NT2/D1 (cell line): Measurements from ENCODE around the gene CHST15.

Source experiments
- DNase-seq: peaks from one replicate; pipeline ENCODE4 v3.0.0-alpha.2; 2011; ENCODE audit warnings: low read depth, low spot score
- H3K27me3 ChIP-seq: 2 replicates; pipeline ENCODE4 v1.6.0; 2011; ENCODE audit warnings: mild to moderate bottlenecking; ENCODE audit not compliant: insufficient read length, insufficient read depth
- H3K36me3 ChIP-seq: 2 replicates; pipeline ENCODE4 v1.6.1; 2011; ENCODE audit warnings: mild to moderate bottlenecking, low read length, mixed read lengths; ENCODE audit not compliant: insufficient read depth, insufficient read length
- H3K4me1 ChIP-seq: 2 replicates; pipeline ENCODE4 v1.5.1; 2011; ENCODE audit not compliant: insufficient read depth, insufficient read length
- H3K4me3 ChIP-seq: 2 replicates; pipeline ENCODE4 v1.5.1; 2011; ENCODE audit warnings: low read depth; ENCODE audit not compliant: insufficient read length
- H3K9ac ChIP-seq: 2 replicates; pipeline ENCODE4 v1.6.0; 2011; ENCODE audit warnings: low read depth; ENCODE audit not compliant: insufficient read length
- H3K9me3 ChIP-seq: 2 replicates; pipeline ENCODE4 v1.5.1; 2011; ENCODE audit warnings: mild to moderate bottlenecking, low read length; ENCODE audit not compliant: insufficient read depth
- SUZ12 ChIP-seq: IDR thresholded peaks from 2 replicates; pipeline ENCODE4 v1.6.1; 2011; ENCODE audit not compliant: insufficient read length, insufficient read depth; ENCODE audit errors: extremely low read depth
- YY1 ChIP-seq: IDR thresholded peaks from 2 replicates; pipeline ENCODE4 v1.6.1; 2011; ENCODE audit not compliant: insufficient read length, insufficient read depth
- ZNF274 ChIP-seq: IDR thresholded peaks from 2 replicates; pipeline ENCODE4 v1.6.1; 2011; ENCODE audit warnings: mild to moderate bottlenecking, low read depth, low read length

CHST15 gene

GRCh38 chr10:124010024-124010423 lies 83.4 kb downstream of the CHST15 start:
- H3K9ac ChIP-seq, result no peak overlapping the region
- no peak for DNase-seq
- H3K4me1 ChIP-seq, result peaks cover 7% of the 10 kb centered on the region
- H3K4me3 ChIP-seq, result no peak overlapping the region
- peaks cover 54% of the 10 kb centered on the region for H3K36me3 ChIP-seq
- no peaks in the 10 kb centered on the region for H3K27me3 ChIP-seq
- TF ChIP-seq SUZ12 (no peak), ZNF274 (no peak), YY1 (no peak)
- no peaks in the 10 kb centered on the region for H3K9me3 ChIP-seq

GRCh38 chr10:124009231-124010015 lies 84.0 kb downstream of the CHST15 start:
- Histone ChIP-seq H3K4me1 (peaks cover 7% of the 10 kb centered on the region), H3K36me3 (peaks cover 51% of the 10 kb centered on the region), H3K4me3 (no peak overlapping the region), H3K27me3 (no peaks in the 10 kb centered on the region), H3K9ac (no peak overlapping the region), H3K9me3 (no peaks in the 10 kb centered on the region)
- DNase-seq, result no peak
- TF ChIP-seq YY1, result no peak
- TF ChIP-seq SUZ12, result no peak
- no peak for TF ChIP-seq ZNF274

DNA sequence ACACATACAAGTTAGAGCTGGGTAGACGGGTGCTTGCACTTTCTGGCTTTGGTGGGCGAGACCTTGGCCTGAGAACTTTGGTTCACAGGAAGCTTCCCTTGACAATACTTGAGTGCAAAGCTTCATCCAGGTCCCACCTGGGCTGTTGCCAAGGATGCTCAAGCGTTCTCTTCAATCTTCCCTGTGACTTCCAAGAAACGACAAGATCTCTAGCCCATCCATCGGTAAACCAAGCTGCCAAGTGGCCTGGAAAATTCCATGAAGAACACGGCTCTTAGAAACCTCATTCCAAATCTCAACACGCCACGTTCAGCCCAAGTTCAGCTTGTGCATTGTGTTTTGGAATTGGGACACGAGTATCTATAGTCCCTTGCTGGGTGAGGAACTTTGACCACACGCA lies 84.7 kb downstream of the CHST15 start:
- no peak for DNase-seq
- H3K9me3 ChIP-seq, result no peaks in the 10 kb centered on the region
- H3K27me3 ChIP-seq, result no peaks in the 10 kb centered on the region
- no peak overlapping the region for H3K9ac ChIP-seq
- H3K4me3 ChIP-seq, result no peak overlapping the region
- no peak for TF ChIP-seq ZNF274
- TF ChIP-seq SUZ12, result no peak
- TF ChIP-seq YY1, result no peak
- peaks cover 7% of the 10 kb centered on the region for H3K4me1 ChIP-seq
- H3K36me3 ChIP-seq, result peaks cover 51% of the 10 kb centered on the region

GRCh38 chr10:124008187-124008586 lies 85.2 kb downstream of the CHST15 start:
- no peak for DNase-seq
- no peaks in the 10 kb centered on the region for H3K9me3 ChIP-seq
- H3K4me3 ChIP-seq, result no peak overlapping the region
- H3K9ac ChIP-seq, result no peak overlapping the region
- no peaks in the 10 kb centered on the region for H3K27me3 ChIP-seq
- no peak for TF ChIP-seq YY1
- no peak for TF ChIP-seq ZNF274
- no peak for TF ChIP-seq SUZ12
- peaks cover 51% of the 10 kb centered on the region for H3K36me3 ChIP-seq
- peaks cover 7% of the 10 kb centered on the region for H3K4me1 ChIP-seq

- no peak for DNase-seq
- H3K27me3 ChIP-seq, result no peaks in the 10 kb centered on the region
- H3K36me3 ChIP-seq, result peaks cover 51% of the 10 kb centered on the region
- no peak overlapping the region for H3K9ac ChIP-seq
- no peaks in the 10 kb centered on the region for H3K9me3 ChIP-seq
- TF ChIP-seq YY1 (no peak), SUZ12 (no peak), ZNF274 (no peak)
- no peak overlapping the region for H3K4me3 ChIP-seq
- H3K4me1 ChIP-seq, result peaks cover 7% of the 10 kb centered on the region
Measured at GRCh38 chr10:124007773-124008145, 85.6 kb downstream of the CHST15 start.

DNA sequence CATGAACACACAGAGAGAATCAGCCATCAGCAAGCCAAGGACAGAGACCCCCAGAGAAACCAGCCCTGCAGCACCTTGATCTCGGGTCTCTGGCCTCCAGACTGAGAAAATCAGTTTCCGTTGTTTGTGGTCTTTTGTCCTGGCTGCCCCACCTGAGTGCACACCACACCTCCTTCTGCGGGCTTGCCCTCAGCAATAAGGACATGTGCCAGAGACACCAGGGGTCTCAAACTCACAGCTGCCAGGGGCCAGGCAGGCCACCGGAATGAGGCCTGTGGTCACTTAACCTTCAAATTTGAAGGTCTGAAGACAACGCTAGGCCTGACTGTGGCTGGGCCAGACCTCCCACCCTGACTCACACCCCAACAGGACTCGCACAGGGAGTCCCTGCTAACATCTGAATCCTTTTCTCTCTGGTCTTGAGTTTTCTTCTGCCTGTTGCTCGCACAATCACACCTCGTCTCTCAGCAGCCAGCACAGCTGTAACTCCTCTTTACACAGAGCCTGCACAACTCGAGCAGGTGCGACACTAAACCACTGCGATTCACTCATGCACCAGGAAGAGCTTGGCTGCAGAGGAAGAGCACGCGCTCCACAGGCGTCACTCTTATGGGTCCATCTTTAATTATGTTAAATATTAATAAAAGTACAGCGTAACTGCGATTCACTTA lies 86.2 kb downstream of the CHST15 start:
- DNase-seq, result no peak
- no peaks in the 10 kb centered on the region for H3K27me3 ChIP-seq
- H3K9ac ChIP-seq, result no peak overlapping the region
- no peaks in the 10 kb centered on the region for H3K9me3 ChIP-seq
- H3K4me1 ChIP-seq, result peaks cover 7% of the 10 kb centered on the region
- H3K36me3 ChIP-seq, result peaks cover 50% of the 10 kb centered on the region
- TF ChIP-seq YY1, result no peak
- no peak for TF ChIP-seq ZNF274
- no peak for TF ChIP-seq SUZ12
- no peak overlapping the region for H3K4me3 ChIP-seq

DNA sequence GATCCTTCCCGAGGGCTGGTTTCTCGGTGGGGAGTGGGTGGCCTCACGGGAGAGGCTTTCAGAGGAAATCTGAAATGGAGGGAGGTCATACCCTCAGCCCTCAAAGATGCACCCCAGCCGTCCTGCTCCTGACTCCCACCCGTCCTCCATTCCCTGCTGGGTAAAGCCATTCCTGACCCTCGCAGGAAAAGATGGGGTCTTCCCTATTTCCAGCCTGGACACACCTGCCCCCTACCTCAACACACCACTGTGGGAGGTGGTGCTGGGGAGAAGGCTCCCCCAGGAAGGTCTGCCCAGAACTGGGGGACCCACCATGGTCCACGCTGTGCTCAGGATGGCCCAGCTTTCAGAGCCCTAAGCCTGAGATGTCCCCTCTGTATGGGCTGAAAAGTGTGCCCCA lies 86.9 kb downstream of the CHST15 start:
- Histone ChIP-seq H3K9me3 (no peaks in the 10 kb centered on the region), H3K27me3 (no peaks in the 10 kb centered on the region), H3K4me1 (peaks cover 7% of the 10 kb centered on the region), H3K4me3 (no peak overlapping the region), H3K36me3 (peaks cover 44% of the 10 kb centered on the region), H3K9ac (no peak overlapping the region)
- no peak for TF ChIP-seq SUZ12
- no peak for TF ChIP-seq YY1
- TF ChIP-seq ZNF274, result no peak
- no peak for DNase-seq
